Ishikawa (cell line): ENCODE data around the gene ZPBP2.

Experiments used
- CEBPB ChIP-seq: IDR thresholded peaks from 2 replicates; pipeline ENCODE4 v1.6.1; 2012
- CREB1 ChIP-seq: IDR thresholded peaks from 2 replicates; pipeline ENCODE4 v1.6.1; 2012; ENCODE audit warnings: low read depth
- EGR1 ChIP-seq: IDR thresholded peaks from 2 replicates; pipeline ENCODE4 v1.6.1; 2012
- EP300 ChIP-seq: IDR thresholded peaks from 2 replicates; pipeline ENCODE4 v1.6.1; 2012; ENCODE audit warnings: borderline replicate concordance
- FOXM1 ChIP-seq: IDR thresholded peaks from 2 replicates; pipeline ENCODE4 v1.6.1; 2012; ENCODE audit warnings: low read depth, borderline replicate concordance
- NFIC ChIP-seq: IDR thresholded peaks from 2 replicates; pipeline ENCODE4 v1.6.1; 2012
- RAD21 ChIP-seq: IDR thresholded peaks from 2 replicates; pipeline ENCODE4 v1.6.1; 2012; ENCODE audit warnings: low read depth
- TAF1 ChIP-seq: IDR thresholded peaks from 2 replicates; pipeline ENCODE4 v1.6.1; 2012; ENCODE audit warnings: low read depth, mild to moderate bottlenecking
- TCF12 ChIP-seq: IDR thresholded peaks from 2 replicates; pipeline ENCODE4 v1.6.1; 2012; ENCODE audit warnings: low read depth
- TEAD4 ChIP-seq: IDR thresholded peaks from 2 replicates; pipeline ENCODE4 v1.6.1; 2012
- YY1 ChIP-seq: IDR thresholded peaks from 2 replicates; pipeline ENCODE4 v1.6.1; 2012; ENCODE audit warnings: low read depth
- ZBTB7A ChIP-seq: IDR thresholded peaks from 2 replicates; pipeline ENCODE4 v1.6.1; 2012; ENCODE audit warnings: low read depth
- TF ChIP-seq, protein P1 (sequence below): IDR thresholded peaks from 2 replicates; pipeline ENCODE4 v1.6.1; 2012
- TF ChIP-seq, protein P2 (sequence below): IDR thresholded peaks from 2 replicates; pipeline ENCODE4 v1.6.1; 2012; ENCODE audit warnings: low read depth, mild to moderate bottlenecking
- TF ChIP-seq, protein P3 (sequence below): IDR thresholded peaks from 2 replicates; pipeline ENCODE4 v1.6.1; 2012

Gene ZPBP2

DNA sequence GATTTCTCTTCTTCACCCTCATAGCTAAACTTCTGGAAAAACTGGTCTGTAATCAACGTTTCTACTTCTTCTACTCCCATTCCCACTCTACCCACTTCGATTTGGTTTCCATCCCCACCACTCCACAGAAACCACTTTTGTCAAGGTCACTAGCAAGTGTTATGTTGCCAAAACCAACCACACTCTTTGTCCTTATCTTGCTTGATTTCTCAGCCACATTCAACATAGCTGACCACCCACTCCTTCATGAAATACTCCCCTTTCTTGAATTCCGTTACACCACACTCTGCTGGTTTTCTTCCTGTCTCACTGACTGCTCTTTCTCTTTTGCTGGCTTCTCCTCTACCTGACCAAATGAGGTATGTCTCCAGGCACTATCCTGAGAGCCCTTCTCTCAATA lies 15.8 kb upstream of the ZPBP2 start:
- no peak for TF ChIP-seq ZBTB7A
- TF ChIP-seq CEBPB = no peak
- no peak for TF ChIP-seq TAF1
- TF ChIP-seq, protein P1, sequence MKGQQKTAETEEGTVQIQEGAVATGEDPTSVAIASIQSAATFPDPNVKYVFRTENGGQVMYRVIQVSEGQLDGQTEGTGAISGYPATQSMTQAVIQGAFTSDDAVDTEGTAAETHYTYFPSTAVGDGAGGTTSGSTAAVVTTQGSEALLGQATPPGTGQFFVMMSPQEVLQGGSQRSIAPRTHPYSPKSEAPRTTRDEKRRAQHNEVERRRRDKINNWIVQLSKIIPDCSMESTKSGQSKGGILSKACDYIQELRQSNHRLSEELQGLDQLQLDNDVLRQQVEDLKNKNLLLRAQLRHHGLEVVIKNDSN = no peak
- TF ChIP-seq NFIC = no peak
- TF ChIP-seq FOXM1 = no peak
- TF ChIP-seq EGR1 = no peak
- TF ChIP-seq TEAD4 = no peak
- TF ChIP-seq EP300 = no peak
- TF ChIP-seq CREB1 = no peak
- TF ChIP-seq, protein P2, sequence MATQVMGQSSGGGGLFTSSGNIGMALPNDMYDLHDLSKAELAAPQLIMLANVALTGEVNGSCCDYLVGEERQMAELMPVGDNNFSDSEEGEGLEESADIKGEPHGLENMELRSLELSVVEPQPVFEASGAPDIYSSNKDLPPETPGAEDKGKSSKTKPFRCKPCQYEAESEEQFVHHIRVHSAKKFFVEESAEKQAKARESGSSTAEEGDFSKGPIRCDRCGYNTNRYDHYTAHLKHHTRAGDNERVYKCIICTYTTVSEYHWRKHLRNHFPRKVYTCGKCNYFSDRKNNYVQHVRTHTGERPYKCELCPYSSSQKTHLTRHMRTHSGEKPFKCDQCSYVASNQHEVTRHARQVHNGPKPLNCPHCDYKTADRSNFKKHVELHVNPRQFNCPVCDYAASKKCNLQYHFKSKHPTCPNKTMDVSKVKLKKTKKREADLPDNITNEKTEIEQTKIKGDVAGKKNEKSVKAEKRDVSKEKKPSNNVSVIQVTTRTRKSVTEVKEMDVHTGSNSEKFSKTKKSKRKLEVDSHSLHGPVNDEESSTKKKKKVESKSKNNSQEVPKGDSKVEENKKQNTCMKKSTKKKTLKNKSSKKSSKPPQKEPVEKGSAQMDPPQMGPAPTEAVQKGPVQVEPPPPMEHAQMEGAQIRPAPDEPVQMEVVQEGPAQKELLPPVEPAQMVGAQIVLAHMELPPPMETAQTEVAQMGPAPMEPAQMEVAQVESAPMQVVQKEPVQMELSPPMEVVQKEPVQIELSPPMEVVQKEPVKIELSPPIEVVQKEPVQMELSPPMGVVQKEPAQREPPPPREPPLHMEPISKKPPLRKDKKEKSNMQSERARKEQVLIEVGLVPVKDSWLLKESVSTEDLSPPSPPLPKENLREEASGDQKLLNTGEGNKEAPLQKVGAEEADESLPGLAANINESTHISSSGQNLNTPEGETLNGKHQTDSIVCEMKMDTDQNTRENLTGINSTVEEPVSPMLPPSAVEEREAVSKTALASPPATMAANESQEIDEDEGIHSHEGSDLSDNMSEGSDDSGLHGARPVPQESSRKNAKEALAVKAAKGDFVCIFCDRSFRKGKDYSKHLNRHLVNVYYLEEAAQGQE = no peak
- no peak for TF ChIP-seq RAD21
- TF ChIP-seq YY1 = no peak
- TF ChIP-seq, protein P3, sequence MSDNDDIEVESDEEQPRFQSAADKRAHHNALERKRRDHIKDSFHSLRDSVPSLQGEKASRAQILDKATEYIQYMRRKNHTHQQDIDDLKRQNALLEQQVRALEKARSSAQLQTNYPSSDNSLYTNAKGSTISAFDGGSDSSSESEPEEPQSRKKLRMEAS = no peak
- TF ChIP-seq TCF12 = no peak

DNA sequence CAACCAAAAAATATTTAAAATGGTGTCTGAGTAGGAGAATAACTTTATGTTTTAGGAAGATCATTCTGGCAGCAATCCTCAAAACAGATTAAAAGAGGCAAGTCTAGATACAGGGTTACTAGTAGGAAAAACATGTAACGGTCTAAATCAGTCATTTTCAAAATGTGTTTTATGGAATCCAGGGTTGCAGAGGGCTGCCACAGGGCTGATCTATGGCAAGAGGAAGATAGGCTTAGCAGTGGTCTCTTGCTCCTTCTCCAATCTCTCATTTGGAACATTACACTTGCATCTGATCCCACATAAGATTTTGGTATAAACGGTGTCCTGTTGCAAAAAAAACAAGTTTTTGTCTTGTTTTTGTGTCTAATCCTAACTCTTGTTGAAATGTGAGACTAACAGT lies 13.1 kb upstream of the ZPBP2 start:
- TF ChIP-seq, protein P1 = no peak
- no peak for TF ChIP-seq TCF12
- no peak for TF ChIP-seq NFIC
- TF ChIP-seq CEBPB = no peak
- TF ChIP-seq, protein P3 = no peak
- no peak for TF ChIP-seq EGR1

DNA sequence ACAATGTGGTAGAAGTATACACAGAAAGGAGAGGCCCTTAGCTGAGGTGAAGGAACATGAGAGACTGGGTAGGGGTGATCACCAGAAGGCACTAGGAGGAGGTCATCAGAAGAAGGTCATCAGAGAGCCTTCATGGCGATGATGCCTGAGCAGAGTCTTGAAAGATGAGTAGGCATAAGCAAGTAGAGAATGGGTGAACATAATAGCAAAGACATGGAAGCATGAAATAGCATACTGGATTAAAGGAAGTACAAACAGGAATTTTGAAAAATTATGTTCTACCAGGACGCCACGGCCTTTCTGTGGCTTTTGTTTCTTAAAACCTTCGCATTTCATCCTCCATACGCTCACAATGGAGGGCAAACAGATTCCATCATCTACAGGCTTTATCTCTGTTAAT lies 6.8 kb upstream of the ZPBP2 start:
- TF ChIP-seq RAD21 = no peak
- TF ChIP-seq TAF1 = no peak

DNA sequence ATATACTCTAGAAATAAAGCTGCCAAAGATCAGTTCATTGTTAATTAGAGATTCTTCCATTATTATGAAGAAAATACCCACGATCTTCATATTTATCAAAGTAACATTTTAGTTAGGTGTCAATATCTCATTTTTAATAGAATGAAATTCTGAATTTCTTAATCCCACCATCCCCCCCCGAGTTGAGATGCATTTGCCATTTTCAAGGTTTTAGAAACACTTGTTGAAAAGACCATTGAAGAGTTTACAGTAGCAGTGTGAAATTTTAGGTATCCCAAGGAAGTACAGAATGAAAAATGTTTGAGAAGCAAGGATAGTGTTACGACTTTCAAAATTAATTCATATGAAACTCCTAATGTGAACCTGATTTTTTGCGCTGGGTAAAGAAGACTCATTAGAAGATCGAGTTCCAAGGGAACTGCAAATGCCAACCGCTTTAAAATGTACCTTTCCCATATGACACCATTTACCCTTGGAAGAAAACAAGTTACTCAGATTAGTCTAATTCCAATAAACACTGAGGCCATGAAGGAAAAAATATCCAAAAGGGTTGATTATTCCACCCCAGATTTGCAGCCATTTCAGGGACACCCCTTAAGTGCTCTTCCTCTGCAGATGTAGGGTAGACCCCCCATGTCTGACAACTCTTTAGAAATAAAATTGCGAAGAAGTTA lies 4.6 kb upstream of the ZPBP2 start:
- no peak for TF ChIP-seq TCF12
- TF ChIP-seq, protein P2 = no peak
- no peak for TF ChIP-seq TEAD4
- TF ChIP-seq RAD21 = no peak
- no peak for TF ChIP-seq NFIC
- TF ChIP-seq EGR1 = no peak
- TF ChIP-seq ZBTB7A = no peak
- TF ChIP-seq, protein P3 = no peak
- TF ChIP-seq CREB1 = no peak

DNA sequence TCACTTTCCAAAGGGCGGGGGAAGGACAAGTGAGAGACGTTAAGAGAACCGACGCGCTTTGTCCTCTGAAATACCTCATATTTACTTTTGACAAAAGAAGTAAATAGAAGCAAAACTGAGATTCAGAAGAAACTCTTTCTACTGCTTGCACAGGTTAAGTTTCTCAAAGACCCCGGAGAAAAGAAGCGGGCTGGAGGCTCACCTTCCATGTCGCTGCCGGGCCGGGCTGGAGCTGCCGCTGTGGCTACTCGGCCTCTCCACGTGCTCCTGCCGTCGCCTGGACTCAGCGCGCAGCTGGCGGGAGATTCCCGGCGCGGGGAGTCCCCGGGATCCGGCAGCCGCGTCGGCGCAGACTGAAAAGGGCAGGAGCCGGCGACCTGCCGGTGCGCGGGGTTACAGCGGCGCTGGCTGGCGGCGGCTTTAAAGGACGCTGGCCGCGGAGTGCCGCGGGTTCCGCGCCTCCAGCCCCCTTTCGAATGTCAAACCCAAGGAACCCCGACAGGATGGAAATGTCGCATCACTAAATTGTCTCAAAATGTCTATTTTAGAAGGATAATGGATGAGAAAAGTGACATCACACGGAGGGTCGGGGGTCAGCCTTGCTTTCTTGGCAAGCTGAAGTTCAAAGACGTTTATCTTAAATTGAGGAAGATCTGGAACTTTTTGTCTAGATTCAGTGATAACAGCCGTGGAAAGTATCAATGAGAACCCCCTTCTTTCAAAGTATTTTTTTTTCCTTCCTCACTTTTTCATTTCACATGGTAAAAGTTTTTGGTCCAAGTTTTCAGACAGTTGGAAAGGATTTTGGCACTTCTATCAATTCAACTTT lies 3.9 kb upstream of the ZPBP2 start, which contains the start of gene IKZF3:
TSS of gene IKZF3 (minus strand) at position 395 of the 829 bp plus-strand sequence. CDS start at position 209, 186 bp downstream.
- TF ChIP-seq, protein P3 = peak; percentile 97
- TF ChIP-seq RAD21 (peak; percentile 45; the same call in 1 of the 2 replicates), TAF1 (no peak)
